ENCODE data around the gene MT1A. TPM values are rescaled to one million over a fixed set of nuclear protein-coding genes. Genes with fewer than 3 reads are reported as not detected.
A peak's percentile ranks its signal among the peaks of the same experiment; 100 is the strongest.

Gene MT1A
- total and polyA plus RNA-seq, 7 experiments from 2014 or later = 0.92 TPM; not detected in 6

DNA sequence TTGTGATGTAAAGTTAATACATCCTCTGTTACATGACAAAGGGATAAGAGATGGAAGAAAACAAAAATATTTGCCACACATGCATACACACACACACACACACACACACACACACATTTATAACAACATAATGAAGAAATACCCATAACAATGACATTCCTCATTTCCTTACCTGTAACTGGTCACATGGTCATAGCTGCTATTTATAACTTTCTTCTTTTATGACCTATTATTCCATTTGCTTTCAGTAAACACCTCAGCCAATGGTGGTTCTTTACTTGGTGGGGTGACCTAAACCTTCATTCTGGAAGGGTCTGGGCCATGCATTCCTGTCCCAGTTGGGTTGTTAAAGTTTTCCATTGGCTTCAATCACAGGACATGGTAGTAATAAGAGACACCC is 24.8 kb upstream of the MT1A start:
- ATAC-seq (no peak), DNase-seq (no peak)
- intact Hi-C loops (cut with micrococcal nuclease) = no loop called here
- ChIA-PET POLR2A (interaction anchor here (0.8 kb wide), 1 partner anchor 51 kb away, joined by 3 read pairs; no protein-coding TSS in a partner anchor), CTCF (interaction anchor here (1.0 kb wide), 1 partner anchor 43 kb away, joined by 3 read pairs; no protein-coding TSS in a partner anchor)
- H3K9me3 Mint-ChIP-seq = no peaks in the 10 kb centered on the region
- Histone ChIP-seq H3K9me3 (ENCODE audit: control insufficient read depth in 2 of 3, low read length in 3 of 3) (no peaks in the 10 kb centered on the region), H3K27ac (ENCODE audit: low read depth, low read length) (no peak overlapping the region), H3K4me3 (ENCODE audit: low read length) (no peak overlapping the region), H3K4me1 (ENCODE audit: control insufficient read depth in 2 of 2, insufficient read depth in 2 of 2, low read length in 2 of 2) (peaks cover 16 to 23% of the 10 kb centered on the region in 2 donors), H3K27me3 (ENCODE audit: control insufficient read depth in 2 of 2, insufficient read depth in 2 of 2, low read length in 2 of 2) (no peaks in the 10 kb centered on the region), H3K36me3 (ENCODE audit: control insufficient read depth in 2 of 3, insufficient read depth in 3 of 3, low read length in 3 of 3) (no peaks in the 10 kb centered on the region)
- H3K36me3 Mint-ChIP-seq = peaks cover 0 to 5% (median 0%) of the 10 kb centered on the region in 5 donors
- H3K4me3 Mint-ChIP-seq = no peak overlapping the region
- H3K27me3 Mint-ChIP-seq = peaks cover 0 to 14% (median 4%) of the 10 kb centered on the region in 5 donors
- peak overlapping the region in 1 of 9 donors; percentile 55 for H3K27ac Mint-ChIP-seq
- peaks cover 27 to 67% (median 37%) of the 10 kb centered on the region in 7 donors for H3K4me1 Mint-ChIP-seq

GRCh38 chr16:56614549-56614991 is 23.9 kb upstream of the MT1A start:
- Histone ChIP-seq H3K9me3 (ENCODE audit: control insufficient read depth in 2 of 3, low read length in 3 of 3) (no peaks in the 10 kb centered on the region), H3K4me1 (ENCODE audit: control insufficient read depth in 2 of 2, insufficient read depth in 2 of 2, low read length in 2 of 2) (peaks cover 15 to 23% of the 10 kb centered on the region in 2 donors), H3K27ac (ENCODE audit: low read depth, low read length) (no peak overlapping the region), H3K4me3 (ENCODE audit: low read length) (no peak overlapping the region), H3K36me3 (ENCODE audit: control insufficient read depth in 2 of 3, insufficient read depth in 3 of 3, low read length in 3 of 3) (no peaks in the 10 kb centered on the region), H3K27me3 (ENCODE audit: control insufficient read depth in 2 of 2, insufficient read depth in 2 of 2, low read length in 2 of 2) (no peaks in the 10 kb centered on the region)
- CTCF ChIA-PET = no interaction called here
- ATAC-seq = no peak
- no peaks in the 10 kb centered on the region for H3K9me3 Mint-ChIP-seq
- peak overlapping the region in 2 of 9 donors; percentile 18 to 55 for H3K27ac Mint-ChIP-seq
- POLR2A ChIA-PET = no interaction called here
- H3K4me1 Mint-ChIP-seq = peaks cover 19 to 67% (median 30%) of the 10 kb centered on the region in 7 donors
- H3K36me3 Mint-ChIP-seq = peaks cover 0 to 2% (median 0%) of the 10 kb centered on the region in 5 donors
- no peak overlapping the region for H3K4me3 Mint-ChIP-seq
- intact Hi-C loops (cut with micrococcal nuclease) = no loop called here
- no peak for DNase-seq
- peaks cover 0 to 18% (median 4%) of the 10 kb centered on the region in 5 donors for H3K27me3 Mint-ChIP-seq

DNA sequence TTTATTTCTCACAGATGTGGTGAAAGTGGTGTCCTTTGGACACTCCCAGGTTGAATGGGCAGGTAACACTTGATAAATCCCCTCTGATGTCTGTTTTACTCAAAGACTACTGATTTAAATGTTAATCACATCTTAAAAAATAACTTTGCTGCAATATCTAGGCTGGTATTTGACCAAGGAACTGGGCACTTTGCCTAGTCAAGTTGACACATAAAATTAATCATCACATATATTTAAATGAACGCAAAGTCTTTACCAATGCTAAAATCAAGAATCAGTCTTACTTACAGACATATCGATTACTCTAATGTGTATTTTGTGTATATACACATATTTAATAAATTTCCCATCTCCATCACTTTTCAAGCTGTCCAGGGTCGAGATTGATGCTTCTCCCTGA is 23.1 kb upstream of the MT1A start:
- Histone ChIP-seq H3K4me3 (ENCODE audit: low read length) (no peak overlapping the region), H3K36me3 (ENCODE audit: control insufficient read depth in 2 of 3, insufficient read depth in 3 of 3, low read length in 3 of 3) (no peaks in the 10 kb centered on the region), H3K27ac (ENCODE audit: low read depth, low read length) (no peak overlapping the region), H3K27me3 (ENCODE audit: control insufficient read depth in 2 of 2, insufficient read depth in 2 of 2, low read length in 2 of 2) (no peaks in the 10 kb centered on the region), H3K4me1 (ENCODE audit: control insufficient read depth in 2 of 2, insufficient read depth in 2 of 2, low read length in 2 of 2) (peaks cover 7 to 16% of the 10 kb centered on the region in 2 donors), H3K9me3 (ENCODE audit: control insufficient read depth in 2 of 3, low read length in 3 of 3) (no peaks in the 10 kb centered on the region)
- POLR2A ChIA-PET = no interaction called here
- no peak overlapping the region for H3K27ac Mint-ChIP-seq
- intact Hi-C loops (cut with micrococcal nuclease) = no loop called here
- no peaks in the 10 kb centered on the region for H3K9me3 Mint-ChIP-seq
- ATAC-seq (no peak), DNase-seq (no peak)
- peaks cover 0 to 2% (median 0%) of the 10 kb centered on the region in 5 donors for H3K36me3 Mint-ChIP-seq
- peaks cover 12 to 62% (median 23%) of the 10 kb centered on the region in 7 donors for H3K4me1 Mint-ChIP-seq
- H3K27me3 Mint-ChIP-seq = peaks cover 0 to 18% (median 4%) of the 10 kb centered on the region in 5 donors
- CTCF ChIA-PET = no interaction called here
- H3K4me3 Mint-ChIP-seq = no peak overlapping the region

DNA sequence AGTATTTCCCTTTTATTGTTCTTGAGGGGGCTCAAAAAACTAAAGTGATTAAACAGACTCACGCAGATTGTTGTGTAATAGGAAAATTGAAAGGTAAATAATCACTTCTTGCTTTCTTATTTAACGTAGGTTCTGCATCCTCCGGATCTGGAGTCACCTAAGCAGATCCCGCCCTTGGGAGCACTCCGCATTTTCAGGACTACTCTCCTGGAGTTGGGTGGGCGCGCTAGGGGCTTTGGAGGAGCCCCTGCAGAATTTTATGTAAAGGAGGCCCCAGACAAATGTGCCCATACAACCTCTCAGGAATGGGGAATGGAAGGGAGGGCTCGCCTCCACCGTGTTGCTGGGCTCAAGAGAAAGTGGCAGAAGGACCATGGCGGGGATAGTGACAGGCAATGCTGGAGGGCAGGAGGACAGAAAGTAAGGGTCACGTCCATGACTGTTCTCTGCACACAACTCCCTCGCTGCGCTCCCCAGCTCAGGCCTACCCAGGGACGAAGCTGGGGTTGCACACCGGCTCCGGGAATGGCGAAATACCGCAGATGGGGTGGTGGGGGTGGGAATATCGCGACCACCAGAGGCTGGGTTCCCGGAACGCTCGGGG is 21.8 kb upstream of the MT1A start:
- ATAC-seq (peak; percentile 16), DNase-seq (no peak)
- no peak overlapping the region for H3K27ac ChIP-seq (ENCODE audit: low read depth, low read length)
- POLR2A ChIA-PET = interaction anchor here (0.6 to 0.8 kb wide), 3 partner anchors 10 to 709 kb away, joined by 3 to 6 read pairs (median 3); no protein-coding TSS in a partner anchor
- Mint-ChIP-seq H3K27ac (peak overlapping the region in 3 of 9 donors; percentile 36 to 77 (median 38)), H3K27me3 (peaks cover 0 to 18% (median 4%) of the 10 kb centered on the region in 5 donors), H3K4me1 (peaks cover 0 to 48% (median 12%) of the 10 kb centered on the region in 7 donors), H3K36me3 (no peaks in the 10 kb centered on the region), H3K4me3 (peak overlapping the region; percentile 58 to 87 (median 78)), H3K9me3 (no peaks in the 10 kb centered on the region)
- no peaks in the 10 kb centered on the region for H3K36me3 ChIP-seq (ENCODE audit: control insufficient read depth in 2 of 3, insufficient read depth in 3 of 3, low read length in 3 of 3)
- H3K4me1 ChIP-seq (ENCODE audit: control insufficient read depth in 2 of 2, insufficient read depth in 2 of 2, low read length in 2 of 2) = peaks cover 0 to 7% of the 10 kb centered on the region in 2 donors
- intact Hi-C loops (cut with micrococcal nuclease) = loop anchor here (1.0 kb wide), 3 partner anchors 7 to 9 kb away; partner anchors contain the start of genes MT1E (in 2 of the 2) and MT2A (in 1 of the 2)
- no peak overlapping the region for H3K4me3 ChIP-seq (ENCODE audit: low read length)
- H3K9me3 ChIP-seq (ENCODE audit: control insufficient read depth in 2 of 3, low read length in 3 of 3) = no peaks in the 10 kb centered on the region
- CTCF ChIA-PET = interaction anchor here (1.3 kb wide), 1 partner anchor 26 kb away, joined by 3 read pairs; no protein-coding TSS in a partner anchor
- H3K27me3 ChIP-seq (ENCODE audit: control insufficient read depth in 2 of 2, insufficient read depth in 2 of 2, low read length in 2 of 2) = no peaks in the 10 kb centered on the region

DNA sequence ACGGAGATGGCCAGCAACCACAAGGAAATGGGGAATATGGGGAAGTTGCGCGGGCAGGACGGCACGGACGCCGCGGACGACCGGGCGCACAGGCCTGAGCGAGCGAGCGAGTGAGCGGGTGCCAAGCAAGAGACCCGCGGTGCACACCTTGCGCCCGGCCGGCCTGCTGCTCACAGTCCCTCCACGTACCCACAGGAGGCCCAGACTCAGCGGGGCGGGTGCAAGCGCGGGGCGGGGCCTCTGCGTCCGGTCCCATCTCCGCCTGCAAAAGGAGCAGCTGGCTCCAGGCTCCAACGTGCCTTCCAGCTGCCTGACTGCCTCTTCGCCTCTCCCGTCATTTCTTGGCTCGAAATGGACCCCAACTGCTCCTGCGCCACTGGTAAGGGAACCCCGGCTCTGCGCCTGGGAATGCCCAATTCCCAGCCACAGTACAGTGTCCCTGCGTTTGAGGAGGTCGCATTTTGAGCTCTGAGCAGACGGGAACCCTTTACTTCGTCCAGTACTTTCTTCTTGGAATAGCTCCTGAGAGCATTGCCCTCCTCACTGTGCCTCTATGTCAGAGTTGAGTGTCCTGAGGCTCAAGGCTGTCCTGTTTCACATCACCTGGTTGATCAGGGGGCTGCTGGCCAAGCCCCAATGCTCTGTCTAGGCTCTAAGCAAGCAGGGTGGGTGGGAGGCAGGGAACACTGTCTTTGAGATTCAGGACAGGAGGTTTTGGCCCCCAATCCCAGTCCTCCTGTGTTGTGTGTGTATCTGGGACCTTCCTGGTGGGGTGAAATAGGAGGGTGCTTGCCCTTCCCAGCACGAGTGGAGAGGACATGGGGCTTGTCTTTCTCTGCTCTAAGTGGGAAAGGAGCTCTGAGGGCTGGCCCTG is 21.0 kb upstream of the MT1A start:
- POLR2A ChIA-PET = interaction anchor here (0.8 to 0.9 kb wide), 4 partner anchors 8 to 103 kb away, joined by 3 to 6 read pairs (median 4); partner anchors contain the start of gene MT1E
- peak in 7 of 9 donors; percentile 33 to 64 (median 42) for DNase-seq
- Histone ChIP-seq H3K27ac (ENCODE audit: low read depth, low read length) (no peak overlapping the region), H3K4me1 (ENCODE audit: control insufficient read depth in 2 of 2, insufficient read depth in 2 of 2, low read length in 2 of 2) (peaks cover 0 to 7% of the 10 kb centered on the region in 2 donors), H3K4me3 (ENCODE audit: low read length) (no peak overlapping the region), H3K27me3 (ENCODE audit: control insufficient read depth in 2 of 2, insufficient read depth in 2 of 2, low read length in 2 of 2) (no peaks in the 10 kb centered on the region), H3K9me3 (ENCODE audit: control insufficient read depth in 2 of 3, low read length in 3 of 3) (no peaks in the 10 kb centered on the region), H3K36me3 (ENCODE audit: control insufficient read depth in 2 of 3, insufficient read depth in 3 of 3, low read length in 3 of 3) (no peaks in the 10 kb centered on the region)
- Mint-ChIP-seq H3K27ac (peak overlapping the region in 2 of 9 donors; percentile 52 to 82), H3K4me3 (peak overlapping the region; percentile 58 to 87 (median 78)), H3K27me3 (peaks cover 0 to 18% (median 4%) of the 10 kb centered on the region in 5 donors), H3K9me3 (no peaks in the 10 kb centered on the region), H3K36me3 (no peaks in the 10 kb centered on the region), H3K4me1 (peaks cover 0 to 46% (median 12%) of the 10 kb centered on the region in 7 donors)
- peak; percentile 90 for ATAC-seq
- CTCF ChIA-PET = interaction anchor here (1.3 kb wide), 1 partner anchor 26 kb away, joined by 3 read pairs; no protein-coding TSS in a partner anchor
- intact Hi-C loops (cut with micrococcal nuclease) = loop anchor here (1.0 kb wide), 3 partner anchors 8 to 9 kb away; partner anchors contain the start of genes MT1E (in 2 of the 2) and MT2A (in 1 of the 2)

GRCh38 chr16:56618138-56618537 is 20.3 kb upstream of the MT1A start:
- ATAC-seq = no peak

More at GRCh38 chr16:56618138-56618537, 20.3 kb upstream of the MT1A start:
- Mint-ChIP-seq H3K9me3 (no peaks in the 10 kb centered on the region), H3K4me1 (peaks cover 0 to 43% (median 12%) of the 10 kb centered on the region in 7 donors), H3K27me3 (peaks cover 0 to 18% (median 4%) of the 10 kb centered on the region in 5 donors), H3K27ac (no peak overlapping the region), H3K4me3 (peak overlapping the region in 9 of 10 donors; percentile 38 to 87 (median 78)), H3K36me3 (no peaks in the 10 kb centered on the region)
- Histone ChIP-seq H3K4me3 (ENCODE audit: low read length) (no peak overlapping the region), H3K27me3 (ENCODE audit: control insufficient read depth in 2 of 2, insufficient read depth in 2 of 2, low read length in 2 of 2) (no peaks in the 10 kb centered on the region), H3K36me3 (ENCODE audit: control insufficient read depth in 2 of 3, insufficient read depth in 3 of 3, low read length in 3 of 3) (no peaks in the 10 kb centered on the region), H3K4me1 (ENCODE audit: control insufficient read depth in 2 of 2, insufficient read depth in 2 of 2, low read length in 2 of 2) (peaks cover 0 to 7% of the 10 kb centered on the region in 2 donors), H3K27ac (ENCODE audit: low read depth, low read length) (no peak overlapping the region), H3K9me3 (ENCODE audit: control insufficient read depth in 2 of 3, low read length in 3 of 3) (no peaks in the 10 kb centered on the region)
- DNase-seq = no peak
- POLR2A ChIA-PET = interaction anchor here (0.9 kb wide), 1 partner anchor 102 kb away, joined by 4 read pairs; no protein-coding TSS in a partner anchor
- intact Hi-C loops (cut with micrococcal nuclease) = no loop called here
- CTCF ChIA-PET = no interaction called here
